GM13977 (cell line): ENCODE data around the gene NPHP1.
"Not testable (repeated sequence)": the region's sequence is repeated elsewhere in the genome, so short reads cannot be mapped to it uniquely, and the experiment has no call there.

Experiments used
- DNase-seq: peaks from one replicate; pipeline ENCODE4 v3.0.0; 2012; ENCODE audit warnings: low spot score
- CTCF ChIP-seq: IDR thresholded peaks from 2 replicates; pipeline ENCODE4 v1.5.1; 2012; ENCODE audit warnings: mild to moderate bottlenecking, control low read depth; ENCODE audit not compliant: insufficient read depth; ENCODE audit errors: extremely low read depth, missing control alignments
- in situ Hi-C: fragments of 300-500 bp; cut with MboI; formaldehyde crosslinking; loops from one replicate; pipeline ENCODE4 v1.12.0; 2022; ENCODE audit warnings: low sequenced_read_pairs, low pct_unique_long_range_greater_than_20kb, mixed read lengths, inconsistent platforms; ENCODE audit not compliant: unreplicated experiment

NPHP1 gene

GRCh38 chr2:110204408-110205385 is at the start of gene NPHP1:
Gene NPHP1 (minus strand): TSS chr2:110205013. CDS start chr2:110204968, 45 bp downstream.
- peak; percentile 94 for DNase-seq
- in situ Hi-C loops = no loop called here
- TF ChIP-seq CTCF = no peak

GRCh38 chr2:110248081-110248795 is 43.4 kb upstream of the NPHP1 start:
- DNase-seq, in situ Hi-C loops: not testable (repeated sequence)

- in situ Hi-C loops, DNase-seq: not testable (repeated sequence)
Measured at GRCh38 chr2:110245488-110246435, 40.9 kb upstream of the NPHP1 start.

GRCh38 chr2:110243283-110243682 is 38.5 kb upstream of the NPHP1 start:
- DNase-seq, in situ Hi-C loops: not testable (repeated sequence)

GRCh38 chr2:110234514-110234913 is 29.7 kb upstream of the NPHP1 start:
- in situ Hi-C loops = not testable (repeated sequence)

GRCh38 chr2:110229886-110230285 is 25.1 kb upstream of the NPHP1 start:
- in situ Hi-C loops, DNase-seq: not testable (repeated sequence)

More at GRCh38 chr2:110234514-110234913, 29.7 kb upstream of the NPHP1 start:
- DNase-seq = not testable (repeated sequence)

- in situ Hi-C loops = not testable (repeated sequence)
Measured at GRCh38 chr2:110222626-110223025, 17.8 kb upstream of the NPHP1 start.

GRCh38 chr2:110221938-110222337 is 17.1 kb upstream of the NPHP1 start:
- no peak for DNase-seq
- in situ Hi-C loops = no loop called here
- TF ChIP-seq CTCF = no peak

More at GRCh38 chr2:110222626-110223025, 17.8 kb upstream of the NPHP1 start:
- not testable (repeated sequence) for DNase-seq

GRCh38 chr2:110220190-110220564 is 15.4 kb upstream of the NPHP1 start:
- in situ Hi-C loops = no loop called here
- TF ChIP-seq CTCF = no peak
- no peak for DNase-seq
